HepG2 (cell line): ENCODE measurements around the gene LENG1. TPM values are rescaled to one million over a fixed set of nuclear protein-coding genes. Genes with fewer than 3 reads are reported as not detected.
A peak's percentile ranks its signal among the peaks of the same experiment; 100 is the strongest.

Experiments used
- CBX2 ChIP-seq, 2 experiments: fragments of 200-600 bp in 1 of 2; sonication (generic); formaldehyde crosslinking in 1 of 2; IDR thresholded peaks; 2 replicates each; pipeline versions ENCODE4 v1.7.0 to v1.8.1; 2018 to 2022; ENCODE audit warnings: low read depth in 2 of 2, low read length in 1 of 2, mild to moderate bottlenecking in 1 of 2, missing genetic modification reagents in 1 of 2
- CEBPG ChIP-seq: IDR thresholded peaks from 2 replicates; pipeline ENCODE4 v1.6.1; 2016
- ELF3 ChIP-seq: IDR thresholded peaks from 2 replicates; pipeline ENCODE4 v1.6.1; 2016; ENCODE audit warnings: missing genetic modification reagents, missing compliant biosample characterization
- FIP1L1 ChIP-seq: fragments of 200-400 bp; formaldehyde crosslinking; IDR thresholded peaks from 2 replicates; pipeline ENCODE4 v1.6.1; 2018; ENCODE audit warnings: low read depth, mild to moderate bottlenecking, low read length, moderate library complexity, borderline replicate concordance; ENCODE audit not compliant: insufficient read depth
- MYNN ChIP-seq: sonication (generic); formaldehyde crosslinking; IDR thresholded peaks from 2 replicates; pipeline ENCODE4 v1.4.0; 2020; ENCODE audit warnings: mild to moderate bottlenecking, low read depth, missing genetic modification reagents
- NFE2 ChIP-seq: sonication (generic); formaldehyde crosslinking; IDR thresholded peaks from 2 replicates; pipeline ENCODE4 v1.4.0; 2020; ENCODE audit warnings: missing genetic modification reagents
- PRDM15 ChIP-seq: sonication (generic); formaldehyde crosslinking; IDR thresholded peaks from 2 replicates; pipeline ENCODE4 v1.4.0; 2020; ENCODE audit warnings: missing genetic modification reagents
- PRPF4 ChIP-seq: fragments of 200-400 bp; formaldehyde crosslinking; IDR thresholded peaks from 2 replicates; pipeline ENCODE4 v1.6.1; 2016; ENCODE audit warnings: low read length, low read depth; ENCODE audit not compliant: poor library complexity, severe bottlenecking
- ZBED4 ChIP-seq: sonication (generic); formaldehyde crosslinking; IDR thresholded peaks from 2 replicates; pipeline ENCODE4 v1.4.0; 2020; ENCODE audit warnings: missing genetic modification reagents, borderline replicate concordance
- ZBTB3 ChIP-seq: sonication (generic); formaldehyde crosslinking; IDR thresholded peaks from 2 replicates; pipeline ENCODE4 v1.4.0; 2020; ENCODE audit warnings: low read depth, mild to moderate bottlenecking, moderate library complexity, missing genetic modification reagents, borderline replicate concordance
- ZFP1 ChIP-seq: IDR thresholded peaks from 2 replicates; pipeline ENCODE4 v1.6.1; 2016
- ZFP36 ChIP-seq: fragments of 150-350 bp; IDR thresholded peaks from 2 replicates; pipeline ENCODE4 v1.6.1; 2018; ENCODE audit warnings: borderline replicate concordance, low read length, low read depth; ENCODE audit not compliant: partially characterized antibody
- ZNF260 ChIP-seq: sonication (generic); formaldehyde crosslinking; IDR thresholded peaks from 2 replicates; pipeline ENCODE4 v1.4.0; 2020; ENCODE audit warnings: missing genetic modification reagents, low read depth, mild to moderate bottlenecking, borderline replicate concordance
- ZNF484 ChIP-seq: sonication (generic); formaldehyde crosslinking; IDR thresholded peaks from 2 replicates; pipeline ENCODE4 v1.5.1; 2020; ENCODE audit warnings: mild to moderate bottlenecking, low read depth, missing genetic modification reagents, borderline replicate concordance
- ZNF513 ChIP-seq: sonication (generic); formaldehyde crosslinking; conservative IDR thresholded peaks from 2 replicates; pipeline ENCODE4 v1.5.0; 2020; ENCODE audit warnings: missing genetic modification reagents
- ZNF652 ChIP-seq: IDR thresholded peaks from 2 replicates; pipeline ENCODE4 v1.6.1; 2016; ENCODE audit warnings: low read depth, borderline replicate concordance
- polyA plus RNA-seq, 8 experiments: library from polyadenylated mRNA; depleted of rRNA in 3 of 8; stranded (reverse) in 7 of 8; unstranded in 1 of 8; fragments of >200 nt; fragmentation: Illumina TruSeq in 4 of 8; extraction: Trizol in 4 of 8; gene quantifications; 2 replicates each; pipeline versions ENCODE4 v1.2.1 to v1.2.3, GENCODE V29; 2011 to 2016; ENCODE audit warnings: low read depth in 4 of 8, missing spikeins in 1 of 8, mixed read lengths in 1 of 8; ENCODE audit not compliant: insufficient read depth in 1 of 8
- total RNA-seq, 5 experiments: library from RNA; depleted of rRNA; stranded (reverse); fragments of >200 nt; fragmentation: Illumina TruSeq; extraction: Trizol; gene quantifications; 2 replicates each; pipeline ENCODE4 v1.2.3, GENCODE V29; 2016; ENCODE audit warnings: low read depth in 1 of 5
- TF ChIP-seq, protein P1 (sequence below): sonication (generic); formaldehyde crosslinking; IDR thresholded peaks from 2 replicates; pipeline ENCODE4 v1.5.1; 2020; ENCODE audit warnings: missing genetic modification reagents, mild to moderate bottlenecking, borderline replicate concordance

LENG1 gene
- total and polyA plus RNA-seq, 2 of the 13 experiments (the other 11 are each of a cell fraction or from before 2014, with no cell fraction given) = 1.8 to 3.8 TPM

- TF ChIP-seq PRDM15 = no peak
- TF ChIP-seq ZNF513 = 0 out of 2 replicates have a peak, but pooled peaks have one; percentile 62
- TF ChIP-seq PRPF4 = peak; percentile 99
- TF ChIP-seq CBX2 (IDR thresholded peaks at IDR 0.05; ENCODE audit: low read depth, low read length) = no peak
- TF ChIP-seq CBX2 (CRISPR knock-in tag; IDR thresholded peaks at IDR 0.05; ENCODE audit: low read depth) = no peak; the same call in 1 of the 2 replicates
- peak; percentile 76; the same call in 1 of the 2 replicates for TF ChIP-seq ZFP1
- peak; percentile 84; the same call in 1 of the 2 replicates for TF ChIP-seq ZBTB3 (CRISPR knock-in tag)
- no peak; the same call in 1 of the 2 replicates for TF ChIP-seq ZNF652 (CRISPR knock-in tag)
- no peak; the same call in 1 of the 2 replicates for TF ChIP-seq ZBED4 (CRISPR knock-in tag)
- no peak for TF ChIP-seq ZNF260
- no peak for TF ChIP-seq MYNN (CRISPR knock-in tag)
- TF ChIP-seq FIP1L1 = peak; percentile 66; the same call in 1 of the 2 replicates
- TF ChIP-seq ELF3 (CRISPR knock-in tag) = peak; percentile 81
- peak; percentile 9 for TF ChIP-seq CEBPG (CRISPR knock-in tag)
- TF ChIP-seq, protein P1, sequence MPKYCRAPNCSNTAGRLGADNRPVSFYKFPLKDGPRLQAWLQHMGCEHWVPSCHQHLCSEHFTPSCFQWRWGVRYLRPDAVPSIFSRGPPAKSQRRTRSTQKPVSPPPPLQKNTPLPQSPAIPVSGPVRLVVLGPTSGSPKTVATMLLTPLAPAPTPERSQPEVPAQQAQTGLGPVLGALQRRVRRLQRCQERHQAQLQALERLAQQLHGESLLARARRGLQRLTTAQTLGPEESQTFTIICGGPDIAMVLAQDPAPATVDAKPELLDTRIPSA = no peak; the same call in 1 of the 2 replicates
- no peak for TF ChIP-seq ZNF484 (CRISPR knock-in tag)
- TF ChIP-seq ZFP36 = no peak
- TF ChIP-seq NFE2 (CRISPR knock-in tag) = no peak
These were observed 44.1 kb downstream of the LENG1 start, which contains the start of the genes PRPF31 and TFPT (continued) for GRCh38 chr19:54115109-54116063.
